ENCODE results near the gene SBF2. TPM values are rescaled to one million over a fixed set of nuclear protein-coding genes. Genes with fewer than 3 reads are reported as not detected.
A peak's percentile ranks its signal among the peaks of the same experiment; 100 is the strongest.

The SBF2 gene
- total and polyA plus RNA-seq, 2 of the 13 experiments (the other 11 are each of a cell fraction or from before 2014, with no cell fraction given): 24.0 to 45.8 TPM

DNA sequence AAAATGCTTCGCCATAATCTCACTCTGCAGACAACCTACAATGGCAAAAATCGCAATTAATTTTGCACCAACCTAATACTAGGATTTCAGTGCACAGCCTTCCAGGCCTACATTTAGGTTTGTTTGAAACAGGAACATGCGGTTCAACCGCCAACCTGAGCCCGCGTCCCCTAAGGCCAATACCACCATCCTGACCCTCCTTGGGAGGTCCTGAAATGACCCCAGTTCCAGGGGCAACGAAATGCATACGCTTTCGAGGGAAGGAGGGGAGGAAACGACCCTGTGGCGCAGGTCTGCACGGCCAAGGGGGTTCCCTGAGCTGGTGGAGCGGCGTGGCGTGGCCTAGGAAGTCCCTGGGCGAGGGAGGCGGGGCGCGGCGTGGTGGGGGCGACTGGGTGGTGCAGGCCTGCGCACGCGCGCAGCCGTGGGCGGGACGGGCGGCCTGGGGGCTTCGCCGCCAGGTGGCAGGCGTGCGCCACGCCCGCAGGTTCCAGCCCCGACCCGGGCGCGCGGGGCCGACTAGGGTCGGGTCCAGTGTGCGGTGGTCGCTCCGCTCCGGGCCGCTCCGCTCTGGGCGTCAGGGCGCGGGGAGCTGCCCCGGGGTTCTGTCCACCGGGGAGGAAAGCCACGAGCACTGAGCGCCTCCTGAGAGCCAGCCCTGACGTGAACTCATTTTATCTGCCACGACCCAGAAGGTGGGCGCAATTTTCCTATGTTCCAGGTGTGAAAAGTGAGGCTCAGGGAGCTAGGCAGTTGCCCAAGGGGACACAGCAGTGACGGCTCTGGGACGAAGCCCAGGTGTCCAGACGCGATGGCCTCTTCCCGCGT lies 536.0 kb downstream of the SBF2 start (continued):
- TF ChIP-seq, protein P1, sequence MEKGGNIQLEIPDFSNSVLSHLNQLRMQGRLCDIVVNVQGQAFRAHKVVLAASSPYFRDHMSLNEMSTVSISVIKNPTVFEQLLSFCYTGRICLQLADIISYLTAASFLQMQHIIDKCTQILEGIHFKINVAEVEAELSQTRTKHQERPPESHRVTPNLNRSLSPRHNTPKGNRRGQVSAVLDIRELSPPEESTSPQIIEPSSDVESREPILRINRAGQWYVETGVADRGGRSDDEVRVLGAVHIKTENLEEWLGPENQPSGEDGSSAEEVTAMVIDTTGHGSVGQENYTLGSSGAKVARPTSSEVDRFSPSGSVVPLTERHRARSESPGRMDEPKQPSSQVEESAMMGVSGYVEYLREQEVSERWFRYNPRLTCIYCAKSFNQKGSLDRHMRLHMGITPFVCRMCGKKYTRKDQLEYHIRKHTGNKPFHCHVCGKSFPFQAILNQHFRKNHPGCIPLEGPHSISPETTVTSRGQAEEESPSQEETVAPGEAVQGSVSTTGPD (CRISPR knock-in tag; IDR thresholded peaks at IDR 0.05): no peak
- TF ChIP-seq CBX2 (IDR thresholded peaks at IDR 0.05; ENCODE audit: low read depth, low read length): no peak
- no peak for TF ChIP-seq CBX2 (CRISPR knock-in tag; IDR thresholded peaks at IDR 0.05; ENCODE audit: low read depth)
- TF ChIP-seq, protein P2, sequence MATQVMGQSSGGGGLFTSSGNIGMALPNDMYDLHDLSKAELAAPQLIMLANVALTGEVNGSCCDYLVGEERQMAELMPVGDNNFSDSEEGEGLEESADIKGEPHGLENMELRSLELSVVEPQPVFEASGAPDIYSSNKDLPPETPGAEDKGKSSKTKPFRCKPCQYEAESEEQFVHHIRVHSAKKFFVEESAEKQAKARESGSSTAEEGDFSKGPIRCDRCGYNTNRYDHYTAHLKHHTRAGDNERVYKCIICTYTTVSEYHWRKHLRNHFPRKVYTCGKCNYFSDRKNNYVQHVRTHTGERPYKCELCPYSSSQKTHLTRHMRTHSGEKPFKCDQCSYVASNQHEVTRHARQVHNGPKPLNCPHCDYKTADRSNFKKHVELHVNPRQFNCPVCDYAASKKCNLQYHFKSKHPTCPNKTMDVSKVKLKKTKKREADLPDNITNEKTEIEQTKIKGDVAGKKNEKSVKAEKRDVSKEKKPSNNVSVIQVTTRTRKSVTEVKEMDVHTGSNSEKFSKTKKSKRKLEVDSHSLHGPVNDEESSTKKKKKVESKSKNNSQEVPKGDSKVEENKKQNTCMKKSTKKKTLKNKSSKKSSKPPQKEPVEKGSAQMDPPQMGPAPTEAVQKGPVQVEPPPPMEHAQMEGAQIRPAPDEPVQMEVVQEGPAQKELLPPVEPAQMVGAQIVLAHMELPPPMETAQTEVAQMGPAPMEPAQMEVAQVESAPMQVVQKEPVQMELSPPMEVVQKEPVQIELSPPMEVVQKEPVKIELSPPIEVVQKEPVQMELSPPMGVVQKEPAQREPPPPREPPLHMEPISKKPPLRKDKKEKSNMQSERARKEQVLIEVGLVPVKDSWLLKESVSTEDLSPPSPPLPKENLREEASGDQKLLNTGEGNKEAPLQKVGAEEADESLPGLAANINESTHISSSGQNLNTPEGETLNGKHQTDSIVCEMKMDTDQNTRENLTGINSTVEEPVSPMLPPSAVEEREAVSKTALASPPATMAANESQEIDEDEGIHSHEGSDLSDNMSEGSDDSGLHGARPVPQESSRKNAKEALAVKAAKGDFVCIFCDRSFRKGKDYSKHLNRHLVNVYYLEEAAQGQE (IDR thresholded peaks at IDR 0.05; ENCODE audit: borderline replicate concordance in 1 of 2, low read depth in 1 of 2, low read length in 2 of 2): no peak
- TF ChIP-seq TARDBP (CRISPR knock-in tag; IDR thresholded peaks at IDR 0.05): 0 out of 2 replicates have a peak, but pooled peaks have one; percentile 23
- TF ChIP-seq POLR2AphosphoS2 (IDR thresholded peaks at IDR 0.05; ENCODE audit: low read depth, low read length): no peak
- no peak for TF ChIP-seq ZNF382 (CRISPR knock-in tag; IDR thresholded peaks at IDR 0.05; ENCODE audit: borderline replicate concordance)
- TF ChIP-seq, protein P3, sequence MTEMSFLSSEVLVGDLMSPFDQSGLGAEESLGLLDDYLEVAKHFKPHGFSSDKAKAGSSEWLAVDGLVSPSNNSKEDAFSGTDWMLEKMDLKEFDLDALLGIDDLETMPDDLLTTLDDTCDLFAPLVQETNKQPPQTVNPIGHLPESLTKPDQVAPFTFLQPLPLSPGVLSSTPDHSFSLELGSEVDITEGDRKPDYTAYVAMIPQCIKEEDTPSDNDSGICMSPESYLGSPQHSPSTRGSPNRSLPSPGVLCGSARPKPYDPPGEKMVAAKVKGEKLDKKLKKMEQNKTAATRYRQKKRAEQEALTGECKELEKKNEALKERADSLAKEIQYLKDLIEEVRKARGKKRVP (CRISPR knock-in tag; IDR thresholded peaks at IDR 0.05): no peak
- no peak for TF ChIP-seq ZNF235 (CRISPR knock-in tag; IDR thresholded peaks at IDR 0.05; ENCODE audit: borderline replicate concordance)
- TF ChIP-seq ZNF501 (CRISPR knock-in tag; IDR thresholded peaks at IDR 0.05): peak; percentile 45
- no peak for TF ChIP-seq KDM4B (CRISPR knock-in tag; IDR thresholded peaks at IDR 0.05)
- TF ChIP-seq, protein P4, sequence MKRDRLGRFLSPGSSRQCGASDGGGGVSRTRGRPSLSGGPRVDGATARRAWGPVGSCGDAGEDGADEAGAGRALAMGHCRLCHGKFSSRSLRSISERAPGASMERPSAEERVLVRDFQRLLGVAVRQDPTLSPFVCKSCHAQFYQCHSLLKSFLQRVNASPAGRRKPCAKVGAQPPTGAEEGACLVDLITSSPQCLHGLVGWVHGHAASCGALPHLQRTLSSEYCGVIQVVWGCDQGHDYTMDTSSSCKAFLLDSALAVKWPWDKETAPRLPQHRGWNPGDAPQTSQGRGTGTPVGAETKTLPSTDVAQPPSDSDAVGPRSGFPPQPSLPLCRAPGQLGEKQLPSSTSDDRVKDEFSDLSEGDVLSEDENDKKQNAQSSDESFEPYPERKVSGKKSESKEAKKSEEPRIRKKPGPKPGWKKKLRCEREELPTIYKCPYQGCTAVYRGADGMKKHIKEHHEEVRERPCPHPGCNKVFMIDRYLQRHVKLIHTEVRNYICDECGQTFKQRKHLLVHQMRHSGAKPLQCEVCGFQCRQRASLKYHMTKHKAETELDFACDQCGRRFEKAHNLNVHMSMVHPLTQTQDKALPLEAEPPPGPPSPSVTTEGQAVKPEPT (CRISPR knock-in tag; IDR thresholded peaks at IDR 0.05; ENCODE audit: low read depth): no peak
- TF ChIP-seq TSC22D2 (CRISPR knock-in tag; IDR thresholded peaks at IDR 0.05; ENCODE audit: borderline replicate concordance): 0 out of 2 replicates have a peak, but pooled peaks have one; percentile 30
- no peak for TF ChIP-seq RCOR2 (CRISPR knock-in tag; IDR thresholded peaks at IDR 0.05)
- TF ChIP-seq ZNF891 (CRISPR knock-in tag; IDR thresholded peaks at IDR 0.05): no peak; the same call in 1 of the 2 replicates
- TF ChIP-seq REXO4 (CRISPR knock-in tag; IDR thresholded peaks at IDR 0.05; ENCODE audit: borderline replicate concordance): no peak
- no peak for TF ChIP-seq ZFP36L2 (CRISPR knock-in tag; IDR thresholded peaks at IDR 0.05)
- TF ChIP-seq, protein P5, sequence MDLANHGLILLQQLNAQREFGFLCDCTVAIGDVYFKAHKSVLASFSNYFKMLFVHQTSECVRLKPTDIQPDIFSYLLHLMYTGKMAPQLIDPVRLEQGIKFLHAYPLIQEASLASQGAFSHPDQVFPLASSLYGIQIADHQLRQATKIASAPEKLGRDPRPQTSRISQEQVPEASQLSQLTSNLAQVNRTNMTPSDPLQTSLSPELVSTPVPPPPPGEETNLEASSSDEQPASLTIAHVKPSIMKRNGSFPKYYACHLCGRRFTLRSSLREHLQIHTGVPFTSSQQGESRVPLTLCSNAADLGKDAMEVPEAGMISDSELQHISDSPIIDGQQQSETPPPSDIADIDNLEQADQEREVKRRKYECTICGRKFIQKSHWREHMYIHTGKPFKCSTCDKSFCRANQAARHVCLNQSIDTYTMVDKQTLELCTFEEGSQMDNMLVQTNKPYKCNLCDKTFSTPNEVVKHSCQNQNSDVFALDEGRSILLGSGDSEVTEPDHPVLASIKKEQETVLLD (CRISPR knock-in tag; IDR thresholded peaks at IDR 0.05; ENCODE audit: low read depth): no peak
- no peak for TF ChIP-seq ZNF274 (CRISPR knock-in tag; IDR thresholded peaks at IDR 0.05)
- TF ChIP-seq SIN3B (IDR thresholded peaks at IDR 0.05; ENCODE audit: low read length): no peak
